ENCODE measurements around the gene KLF15.

KLF15 gene

GRCh38 chr3:126360046-126360713, 3.0 kb upstream of the KLF15 start:
- peaks cover 25% of the 10 kb centered on the region for H3K27me3 Mint-ChIP-seq
- DNase-seq (ENCODE audit: low spot score in 2 of 2) (no peak), ATAC-seq (ENCODE audit: low read depth) (no peak)
- H3K4me1 Mint-ChIP-seq, result peaks cover 10% of the 10 kb centered on the region
- no peaks in the 10 kb centered on the region for H3K36me3 Mint-ChIP-seq
- no peaks in the 10 kb centered on the region for H3K9me3 Mint-ChIP-seq
- no peak overlapping the region for H3K4me3 Mint-ChIP-seq
- H3K27ac Mint-ChIP-seq, result no peak overlapping the region

- H3K9me3 Mint-ChIP-seq, result no peaks in the 10 kb centered on the region
- H3K4me3 Mint-ChIP-seq, result no peak overlapping the region
- no peaks in the 10 kb centered on the region for H3K36me3 Mint-ChIP-seq
- ATAC-seq (ENCODE audit: low read depth) (no peak), DNase-seq (ENCODE audit: low spot score in 2 of 2) (no peak)
- peaks cover 25% of the 10 kb centered on the region for H3K27me3 Mint-ChIP-seq
- H3K27ac Mint-ChIP-seq, result no peak overlapping the region
- peaks cover 10% of the 10 kb centered on the region for H3K4me1 Mint-ChIP-seq
Measured at GRCh38 chr3:126358816-126359181, 1.6 kb upstream of the KLF15 start.

GRCh38 chr3:126358038-126358815, 1.0 kb upstream of the KLF15 start:
- Mint-ChIP-seq H3K9me3 (no peaks in the 10 kb centered on the region), H3K27me3 (peaks cover 27% of the 10 kb centered on the region), H3K4me3 (peak overlapping the region; percentile 87), H3K36me3 (no peaks in the 10 kb centered on the region), H3K4me1 (peaks cover 6% of the 10 kb centered on the region), H3K27ac (no peak overlapping the region)
- no peak for DNase-seq (ENCODE audit: low spot score in 2 of 2)
- ATAC-seq (ENCODE audit: low read depth), result no peak

GRCh38 chr3:126356373-126357264, 589 bp downstream of the KLF15 start:
- Mint-ChIP-seq H3K9me3 (no peaks in the 10 kb centered on the region), H3K27me3 (peaks cover 27% of the 10 kb centered on the region), H3K4me1 (peaks cover 4% of the 10 kb centered on the region), H3K27ac (peak overlapping the region; percentile 10), H3K4me3 (peak overlapping the region; percentile 82), H3K36me3 (no peaks in the 10 kb centered on the region)
- peak; percentile 18 for ATAC-seq (ENCODE audit: low read depth)
- peak; percentile 22 to 30 for DNase-seq (ENCODE audit: low spot score in 2 of 2)

GRCh38 chr3:126355777-126356372, 1.3 kb downstream of the KLF15 start:
- no peaks in the 10 kb centered on the region for H3K36me3 Mint-ChIP-seq
- peak overlapping the region; percentile 10 for H3K27ac Mint-ChIP-seq
- H3K4me3 Mint-ChIP-seq, result peak overlapping the region; percentile 82
- peaks cover 23% of the 10 kb centered on the region for H3K27me3 Mint-ChIP-seq
- ATAC-seq (ENCODE audit: low read depth) (no peak), DNase-seq (ENCODE audit: low spot score in 2 of 2) (peak in 1 of 2 donors; percentile 27)
- peaks cover 4% of the 10 kb centered on the region for H3K4me1 Mint-ChIP-seq
- no peaks in the 10 kb centered on the region for H3K9me3 Mint-ChIP-seq

- H3K27me3 Mint-ChIP-seq, result peaks cover 21% of the 10 kb centered on the region
- peak overlapping the region; percentile 82 for H3K4me3 Mint-ChIP-seq
- ATAC-seq (ENCODE audit: low read depth) (no peak), DNase-seq (ENCODE audit: low spot score in 2 of 2) (no peak)
- no peak overlapping the region for H3K27ac Mint-ChIP-seq
- H3K4me1 Mint-ChIP-seq, result peaks cover 4% of the 10 kb centered on the region
- H3K9me3 Mint-ChIP-seq, result no peaks in the 10 kb centered on the region
- H3K36me3 Mint-ChIP-seq, result no peaks in the 10 kb centered on the region
Measured at GRCh38 chr3:126355251-126355650, 2.0 kb downstream of the KLF15 start.

GRCh38 chr3:126354776-126355175, 2.4 kb downstream of the KLF15 start:
- no peak overlapping the region for H3K4me3 Mint-ChIP-seq
- no peak overlapping the region for H3K27ac Mint-ChIP-seq
- peaks cover 4% of the 10 kb centered on the region for H3K4me1 Mint-ChIP-seq
- ATAC-seq (ENCODE audit: low read depth), result no peak
- DNase-seq (ENCODE audit: low spot score in 2 of 2), result no peak
- H3K36me3 Mint-ChIP-seq, result no peaks in the 10 kb centered on the region
- H3K27me3 Mint-ChIP-seq, result peaks cover 17% of the 10 kb centered on the region
- no peaks in the 10 kb centered on the region for H3K9me3 Mint-ChIP-seq

GRCh38 chr3:126353694-126354321, 3.4 kb downstream of the KLF15 start:
- Mint-ChIP-seq H3K4me1 (peaks cover 4% of the 10 kb centered on the region), H3K27me3 (peaks cover 13% of the 10 kb centered on the region), H3K9me3 (no peaks in the 10 kb centered on the region), H3K36me3 (no peaks in the 10 kb centered on the region), H3K4me3 (no peak overlapping the region), H3K27ac (no peak overlapping the region)
- ATAC-seq (ENCODE audit: low read depth), result no peak
- no peak for DNase-seq (ENCODE audit: low spot score in 2 of 2)

GRCh38 chr3:126352476-126353454, 4.4 kb downstream of the KLF15 start:
- ATAC-seq (ENCODE audit: low read depth) (no peak), DNase-seq (ENCODE audit: low spot score in 2 of 2) (no peak)
- no peak overlapping the region for H3K27ac Mint-ChIP-seq
- no peaks in the 10 kb centered on the region for H3K36me3 Mint-ChIP-seq
- H3K4me1 Mint-ChIP-seq, result peaks cover 4% of the 10 kb centered on the region
- H3K9me3 Mint-ChIP-seq, result no peaks in the 10 kb centered on the region
- H3K27me3 Mint-ChIP-seq, result peaks cover 11% of the 10 kb centered on the region
- no peak overlapping the region for H3K4me3 Mint-ChIP-seq

GRCh38 chr3:126351771-126352475, 5.3 kb downstream of the KLF15 start:
- DNase-seq (ENCODE audit: low spot score in 2 of 2) (no peak), ATAC-seq (ENCODE audit: low read depth) (no peak)
- Mint-ChIP-seq H3K4me1 (peaks cover 4% of the 10 kb centered on the region), H3K9me3 (no peaks in the 10 kb centered on the region), H3K27me3 (peaks cover 15% of the 10 kb centered on the region), H3K36me3 (no peaks in the 10 kb centered on the region), H3K27ac (no peak overlapping the region), H3K4me3 (no peak overlapping the region)

GRCh38 chr3:126351086-126351770, 6.0 kb downstream of the KLF15 start:
- Mint-ChIP-seq H3K27me3 (peaks cover 12% of the 10 kb centered on the region), H3K4me1 (peaks cover 2% of the 10 kb centered on the region), H3K27ac (no peak overlapping the region), H3K36me3 (no peaks in the 10 kb centered on the region), H3K9me3 (no peaks in the 10 kb centered on the region), H3K4me3 (no peak overlapping the region)
- ATAC-seq (ENCODE audit: low read depth) (no peak), DNase-seq (ENCODE audit: low spot score in 2 of 2) (no peak)

Measured in memory B cell (primary cell).